ENCODE data around the gene TST. TPM values are rescaled to one million over a fixed set of nuclear protein-coding genes. Genes with fewer than 3 reads are reported as not detected.
"Not testable (repeated sequence)": the region's sequence is repeated elsewhere in the genome, so short reads cannot be mapped to it uniquely, and the experiment has no call there.

Gene TST
- total RNA-seq, 2 experiments from 2014 or later, result 7.2 to 8.3 TPM

DNA sequence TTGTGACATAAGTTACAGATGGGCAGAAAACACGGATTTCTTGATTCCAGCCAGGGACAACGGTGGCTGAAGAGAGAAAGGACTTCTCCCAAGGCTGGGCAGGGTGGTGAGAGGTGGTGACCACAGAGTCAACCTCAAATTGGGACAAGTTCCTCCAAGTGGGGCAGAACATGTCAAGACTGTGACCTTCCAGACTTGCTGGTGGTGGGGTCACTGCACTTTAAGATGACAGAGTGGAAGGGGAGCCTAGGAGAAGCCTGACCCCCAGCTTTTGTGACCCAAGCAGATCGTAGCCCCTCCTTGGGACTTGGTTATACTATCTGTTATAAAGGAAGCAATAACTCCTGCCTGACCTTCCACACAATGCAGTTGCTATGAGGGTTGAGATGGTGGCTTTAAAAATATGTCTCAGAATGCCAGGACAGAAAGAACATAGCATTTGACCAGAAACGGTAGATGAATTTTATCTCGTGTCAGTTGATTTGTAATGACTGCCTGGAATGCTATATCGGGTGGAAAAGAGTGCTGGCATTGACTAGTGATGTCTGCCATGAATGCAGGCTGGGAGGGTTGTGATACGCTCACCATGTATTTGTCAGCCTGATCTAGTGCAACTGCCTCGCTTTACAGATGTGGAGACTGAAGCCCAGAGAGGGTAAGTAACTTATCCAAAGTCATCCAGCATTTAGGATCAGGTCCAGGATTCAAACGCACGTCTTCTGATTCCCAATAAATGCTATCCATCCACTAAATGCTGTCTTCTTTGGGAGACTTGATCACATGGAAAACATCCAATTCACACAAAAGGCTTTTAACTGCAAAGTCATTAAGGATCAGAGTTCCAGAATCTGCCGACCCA is 18.3 kb downstream of the TST start:
- Mint-ChIP-seq H3K9me3 (no peaks in the 10 kb centered on the region), H3K36me3 (ENCODE audit: low read depth) (no peaks in the 10 kb centered on the region), H3K27ac (no peak overlapping the region), H3K4me3 (no peak overlapping the region), H3K4me1 (no peaks in the 10 kb centered on the region), H3K27me3 (peaks cover 32% of the 10 kb centered on the region)
- DNase-seq, result no peak
- ChIA-PET CTCF (interaction anchor here (1.2 kb wide), 1 partner anchor 10 kb away, joined by 3 read pairs; no protein-coding TSS in a partner anchor), POLR2A (no interaction called here)

GRCh38 chr22:36999463-36999862 is 19.8 kb downstream of the TST start:
- no peak for DNase-seq
- peaks cover 27% of the 10 kb centered on the region for H3K27me3 Mint-ChIP-seq
- ChIA-PET POLR2A (no interaction called here), CTCF (interaction anchor here (1.3 kb wide), 1 partner anchor 197 kb away, joined by 4 read pairs; no protein-coding TSS in a partner anchor)
- H3K27ac Mint-ChIP-seq, result no peak overlapping the region
- H3K36me3 Mint-ChIP-seq (ENCODE audit: low read depth), result no peaks in the 10 kb centered on the region
- H3K9me3 Mint-ChIP-seq, result no peaks in the 10 kb centered on the region
- no peaks in the 10 kb centered on the region for H3K4me1 Mint-ChIP-seq
- no peak overlapping the region for H3K4me3 Mint-ChIP-seq

DNA sequence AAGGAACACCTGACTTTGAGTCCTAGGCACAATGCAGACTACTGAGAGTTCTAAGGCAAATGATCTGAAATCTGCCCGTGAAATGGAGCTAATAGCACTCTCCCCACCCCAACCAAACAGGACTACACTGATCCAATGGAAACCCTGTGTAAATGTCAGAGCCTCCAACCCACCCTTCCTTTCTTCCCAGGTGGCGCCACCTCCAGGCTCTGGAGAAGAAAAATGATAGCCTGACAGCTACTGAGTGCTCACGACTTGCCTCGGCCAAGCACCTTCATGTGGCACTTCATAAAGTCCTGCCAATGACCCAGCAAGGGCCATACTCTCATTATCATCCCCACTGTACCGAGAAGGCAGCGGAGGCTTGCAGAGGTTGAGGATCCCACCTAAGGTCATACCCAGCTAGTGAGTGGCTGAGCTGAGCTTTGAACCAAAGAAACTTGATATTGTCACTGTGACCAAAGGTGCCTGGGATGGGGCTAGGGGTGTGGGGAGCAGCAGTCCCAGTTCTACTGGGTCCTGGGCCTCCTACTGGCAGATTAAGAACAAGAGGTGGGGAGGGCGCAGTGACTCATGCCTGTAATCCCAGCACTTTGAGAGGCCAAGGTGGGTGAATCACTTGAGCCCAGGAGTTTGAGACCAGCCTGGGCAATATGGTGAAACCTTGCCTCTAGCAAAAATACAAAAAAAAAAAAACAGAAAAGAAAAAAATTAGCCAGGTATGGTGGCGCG is 20.5 kb downstream of the TST start:
- Mint-ChIP-seq H3K27ac (no peak overlapping the region), H3K36me3 (ENCODE audit: low read depth) (no peaks in the 10 kb centered on the region), H3K9me3 (no peaks in the 10 kb centered on the region), H3K4me3 (no peak overlapping the region), H3K4me1 (no peaks in the 10 kb centered on the region), H3K27me3 (peaks cover 29% of the 10 kb centered on the region)
- no peak for DNase-seq
- CTCF ChIA-PET, result interaction anchor here (0.7 to 1.6 kb wide), 4 partner anchors 21 to 217 kb away, joined by 3 to 5 read pairs (median 4); no protein-coding TSS in a partner anchor
- POLR2A ChIA-PET, result no interaction called here

DNA sequence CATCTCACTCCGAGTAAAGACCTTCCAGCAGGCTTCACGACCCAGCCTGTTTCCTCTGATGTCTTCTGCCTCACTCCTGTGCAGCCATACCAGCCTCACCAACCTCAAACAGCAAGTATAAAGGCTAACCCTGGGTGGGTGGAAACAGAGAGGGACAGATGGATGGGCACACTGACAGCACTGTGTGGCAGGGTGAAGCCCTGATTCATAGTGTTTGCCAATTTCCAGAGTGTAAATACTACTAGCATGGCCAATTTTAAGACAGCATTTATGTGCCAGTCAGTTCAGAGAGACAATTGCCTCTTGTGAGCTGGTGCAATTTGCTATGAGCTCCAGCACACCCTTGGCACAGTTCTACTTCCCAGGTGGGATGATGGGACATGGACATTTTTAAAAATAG is 21.5 kb downstream of the TST start:
- H3K9me3 Mint-ChIP-seq, result no peaks in the 10 kb centered on the region
- ChIA-PET CTCF (interaction anchor here (1.2 to 1.6 kb wide), 2 partner anchors 20 to 216 kb away, joined by 3 to 5 read pairs; no protein-coding TSS in a partner anchor), POLR2A (no interaction called here)
- H3K27ac Mint-ChIP-seq, result no peak overlapping the region
- H3K4me3 Mint-ChIP-seq, result no peak overlapping the region
- H3K36me3 Mint-ChIP-seq (ENCODE audit: low read depth), result no peaks in the 10 kb centered on the region
- no peak for DNase-seq
- H3K4me1 Mint-ChIP-seq, result no peaks in the 10 kb centered on the region
- peaks cover 25% of the 10 kb centered on the region for H3K27me3 Mint-ChIP-seq

GRCh38 chr22:36991206-36991605 is 28.0 kb downstream of the TST start:
- DNase-seq, result no peak
- Mint-ChIP-seq H3K27me3 (peaks cover 42% of the 10 kb centered on the region), H3K9me3 (peaks cover 9% of the 10 kb centered on the region), H3K4me3 (no peak overlapping the region), H3K27ac (no peak overlapping the region), H3K36me3 (ENCODE audit: low read depth) (peaks cover 2% of the 10 kb centered on the region), H3K4me1 (no peaks in the 10 kb centered on the region)
- ChIA-PET CTCF (no interaction called here), POLR2A (no interaction called here)

DNA sequence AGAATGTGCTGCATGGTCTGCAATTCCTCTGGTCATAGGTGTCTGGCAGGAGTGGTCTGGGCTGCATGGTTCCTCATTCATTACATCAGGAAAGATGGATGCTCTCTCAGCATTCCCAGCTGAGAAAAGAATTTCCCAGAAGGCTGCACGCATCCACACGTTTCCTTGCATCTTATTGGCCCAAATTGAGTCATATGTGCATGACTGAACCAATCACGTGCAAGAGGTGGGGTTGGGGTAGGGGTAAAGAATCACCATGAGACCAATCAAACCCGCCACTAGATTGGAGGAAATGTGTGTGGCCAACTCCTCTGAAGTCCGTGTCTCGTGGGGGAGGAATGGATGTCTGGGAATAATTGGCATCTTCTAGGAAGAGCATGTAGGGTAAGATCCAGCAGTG is 28.8 kb downstream of the TST start:
- Mint-ChIP-seq H3K4me3 (no peak overlapping the region), H3K36me3 (ENCODE audit: low read depth) (peaks cover 8% of the 10 kb centered on the region), H3K4me1 (no peaks in the 10 kb centered on the region), H3K27ac (no peak overlapping the region), H3K9me3 (peaks cover 16% of the 10 kb centered on the region), H3K27me3 (peaks cover 40% of the 10 kb centered on the region)
- DNase-seq, result no peak
- ChIA-PET CTCF (interaction anchor here (1.1 kb wide), 1 partner anchor 209 kb away, joined by 3 read pairs; no protein-coding TSS in a partner anchor), POLR2A (no interaction called here)

- POLR2A ChIA-PET, H3K27ac Mint-ChIP-seq, H3K4me3 Mint-ChIP-seq, DNase-seq, H3K4me1 Mint-ChIP-seq: not testable (repeated sequence)
- peaks cover 11% of the 10 kb centered on the region for H3K36me3 Mint-ChIP-seq (ENCODE audit: low read depth)
- CTCF ChIA-PET, result interaction anchor here (0.5 to 0.7 kb wide), 3 partner anchors 9 to 233 kb away, joined by 3 to 4 read pairs (median 3); no protein-coding TSS in a partner anchor
- peaks cover 36% of the 10 kb centered on the region for H3K27me3 Mint-ChIP-seq
- H3K9me3 Mint-ChIP-seq, result peaks cover 21% of the 10 kb centered on the region
Observed at GRCh38 chr22:36989012-36989411, 30.2 kb downstream of the TST start.

DNA sequence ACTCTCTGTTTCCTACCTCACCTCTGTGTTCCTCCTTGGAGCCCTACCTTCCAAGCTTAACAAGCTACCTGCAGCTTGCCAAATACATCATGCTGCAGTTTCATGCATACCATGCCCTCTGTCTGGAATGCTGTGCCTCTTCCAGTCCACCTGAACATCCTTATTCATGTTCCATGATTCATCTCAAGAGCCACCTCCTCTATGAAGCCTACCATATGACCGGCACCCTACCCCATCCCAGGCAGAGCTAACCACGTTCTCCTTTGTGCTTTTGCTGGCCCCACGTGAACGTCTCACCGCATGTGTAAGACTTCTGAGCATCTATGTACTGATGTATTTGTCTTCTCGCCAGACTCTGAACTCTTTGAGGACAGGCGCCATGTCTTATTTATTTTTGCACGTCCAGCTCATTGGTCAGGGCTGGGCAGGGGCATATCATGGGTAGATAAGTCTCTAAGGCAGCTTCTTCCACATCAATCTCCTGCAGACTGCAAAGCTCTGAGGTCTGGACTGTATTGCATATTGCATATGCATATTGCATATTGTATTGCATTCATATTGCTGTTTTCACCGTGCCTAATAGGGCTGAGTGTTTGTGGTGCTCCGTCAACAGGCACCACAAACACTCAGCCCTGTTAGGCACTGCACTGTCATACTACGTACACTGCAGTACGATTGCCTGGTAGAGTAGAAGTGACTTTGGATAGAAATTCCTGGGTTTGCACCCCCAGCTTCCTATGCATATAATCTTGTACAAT is 31.0 kb downstream of the TST start:
- CTCF ChIA-PET, result interaction anchor here (0.5 to 0.9 kb wide), 3 partner anchors 10 to 178 kb away, joined by 4 read pairs; no protein-coding TSS in a partner anchor
- POLR2A ChIA-PET, result no interaction called here
- peaks cover 11% of the 10 kb centered on the region for H3K36me3 Mint-ChIP-seq (ENCODE audit: low read depth)
- no peak overlapping the region for H3K27ac Mint-ChIP-seq
- peaks cover 36% of the 10 kb centered on the region for H3K27me3 Mint-ChIP-seq
- no peak overlapping the region for H3K4me3 Mint-ChIP-seq
- no peak for DNase-seq
- H3K9me3 Mint-ChIP-seq, result peaks cover 21% of the 10 kb centered on the region
- no peaks in the 10 kb centered on the region for H3K4me1 Mint-ChIP-seq

DNA sequence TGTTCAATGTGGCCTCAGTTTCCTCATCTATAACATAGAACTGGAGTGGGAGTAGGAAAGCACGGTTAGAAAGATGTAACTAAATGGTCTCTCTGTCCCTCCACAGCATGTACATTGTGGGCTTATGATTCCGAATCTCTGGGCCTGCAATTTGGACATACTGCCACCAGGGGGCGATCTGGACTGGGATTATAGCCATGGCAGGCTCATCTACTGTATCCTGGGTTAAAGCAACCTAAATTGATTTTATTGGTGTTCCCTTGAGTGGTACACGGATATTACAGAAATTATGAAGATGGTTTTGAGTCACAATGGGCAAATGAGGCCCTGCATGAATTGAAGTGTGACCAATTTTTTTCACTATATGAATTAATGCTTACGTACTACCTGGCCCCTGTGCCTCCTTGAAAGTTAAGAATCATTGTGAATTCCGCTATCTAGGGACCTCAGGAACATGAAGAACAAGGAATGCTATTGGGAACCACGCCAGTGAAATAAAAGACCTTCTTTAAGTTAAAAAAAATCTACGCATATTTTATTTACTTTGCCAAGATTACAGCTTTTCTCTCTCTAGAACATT is 32.9 kb downstream of the TST start:
- Mint-ChIP-seq H3K4me3 (no peak overlapping the region), H3K9me3 (peaks cover 21% of the 10 kb centered on the region), H3K27ac (no peak overlapping the region), H3K27me3 (peaks cover 37% of the 10 kb centered on the region), H3K4me1 (no peaks in the 10 kb centered on the region), H3K36me3 (ENCODE audit: low read depth) (peaks cover 11% of the 10 kb centered on the region)
- CTCF ChIA-PET, result interaction anchor here (0.7 to 1.6 kb wide), 4 partner anchors 9 to 213 kb away, joined by 3 to 4 read pairs (median 3); no protein-coding TSS in a partner anchor
- POLR2A ChIA-PET, result no interaction called here
- peak; percentile 56 for DNase-seq

DNA sequence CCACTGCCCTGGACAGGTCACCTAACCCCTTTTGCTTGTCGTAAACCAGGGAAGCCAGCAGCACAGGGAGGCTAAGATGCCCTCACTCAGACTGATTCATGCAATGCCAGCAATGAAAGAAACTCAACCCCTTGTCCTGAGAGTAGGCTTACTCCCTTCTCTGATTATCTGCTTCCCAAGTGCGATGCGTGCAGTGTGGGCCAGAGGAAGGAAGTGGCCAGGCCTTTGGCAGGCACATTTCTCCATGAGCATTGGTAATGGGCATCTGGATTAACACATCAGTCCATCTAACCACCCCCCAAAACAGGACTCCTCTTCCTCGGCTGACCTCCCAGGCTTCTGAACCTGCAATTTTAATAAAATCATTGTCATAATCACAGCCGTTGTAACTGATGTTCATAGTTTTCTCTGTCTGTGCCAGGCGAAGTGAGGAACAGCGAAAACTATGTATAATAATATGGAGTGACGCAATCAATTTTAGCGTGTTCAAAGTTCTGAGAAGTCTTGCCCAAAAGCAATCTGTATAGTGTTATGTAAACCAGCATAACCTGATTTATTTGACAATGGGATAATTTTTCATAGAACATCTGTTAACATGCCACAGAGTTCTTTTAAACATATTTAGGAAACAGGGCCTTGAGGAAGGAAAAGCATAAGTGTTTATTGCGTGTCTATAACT is 33.9 kb downstream of the TST start:
- CTCF ChIA-PET, result interaction anchor here (0.7 kb wide), 1 partner anchor 8 kb away, joined by 3 read pairs; no protein-coding TSS in a partner anchor
- no peak overlapping the region for H3K4me3 Mint-ChIP-seq
- H3K27ac Mint-ChIP-seq, result no peak overlapping the region
- peaks cover 30% of the 10 kb centered on the region for H3K27me3 Mint-ChIP-seq
- POLR2A ChIA-PET, result no interaction called here
- H3K36me3 Mint-ChIP-seq (ENCODE audit: low read depth), result peaks cover 11% of the 10 kb centered on the region
- no peaks in the 10 kb centered on the region for H3K4me1 Mint-ChIP-seq
- DNase-seq, result no peak
- H3K9me3 Mint-ChIP-seq, result peaks cover 21% of the 10 kb centered on the region

DNA sequence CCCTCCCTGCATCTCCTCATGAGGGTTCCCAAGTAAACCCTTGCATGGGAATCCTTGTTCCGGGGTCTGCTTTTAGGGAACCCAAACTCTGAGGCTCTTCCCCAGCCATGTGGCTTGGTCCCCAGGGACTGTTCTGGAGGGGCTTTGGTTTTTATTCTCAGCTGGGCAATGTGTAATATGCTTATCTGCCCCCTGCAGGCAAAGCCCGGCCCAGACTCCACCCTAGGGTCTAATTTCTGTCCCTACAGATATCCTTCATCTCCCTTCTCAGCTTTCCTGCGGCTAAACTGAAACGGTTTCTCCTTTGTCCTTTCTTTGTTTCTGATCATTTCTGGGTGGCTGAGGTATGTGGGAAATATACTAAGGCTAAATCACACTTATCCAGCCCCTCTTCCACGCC is 37.1 kb downstream of the TST start:
- H3K4me3 Mint-ChIP-seq, result no peak overlapping the region
- peaks cover 14% of the 10 kb centered on the region for H3K27me3 Mint-ChIP-seq
- CTCF ChIA-PET, result interaction anchor here (0.9 to 1.8 kb wide), 3 partner anchors 200 to 217 kb away, joined by 3 to 8 read pairs (median 4); no protein-coding TSS in a partner anchor
- POLR2A ChIA-PET, result no interaction called here
- no peak for DNase-seq
- H3K27ac Mint-ChIP-seq, result no peak overlapping the region
- H3K4me1 Mint-ChIP-seq, result peaks cover 12% of the 10 kb centered on the region
- H3K9me3 Mint-ChIP-seq, result peaks cover 21% of the 10 kb centered on the region
- peaks cover 11% of the 10 kb centered on the region for H3K36me3 Mint-ChIP-seq (ENCODE audit: low read depth)

- H3K36me3 Mint-ChIP-seq (ENCODE audit: low read depth), result peaks cover 10% of the 10 kb centered on the region
- peaks cover 13% of the 10 kb centered on the region for H3K9me3 Mint-ChIP-seq
- POLR2A ChIA-PET, result no interaction called here
Observed at GRCh38 chr22:36981247-36981775, 37.9 kb downstream of the TST start.

More at GRCh38 chr22:36981247-36981775, 37.9 kb downstream of the TST start:
- no peak overlapping the region for H3K27ac Mint-ChIP-seq
- no peak for DNase-seq
- CTCF ChIA-PET, result interaction anchor here (0.9 to 1.8 kb wide), 4 partner anchors 27 to 208 kb away, joined by 3 to 8 read pairs (median 3); partner anchors contain the start of gene IFT27
- peaks cover 17% of the 10 kb centered on the region for H3K4me1 Mint-ChIP-seq
- H3K4me3 Mint-ChIP-seq, result no peak overlapping the region
- H3K27me3 Mint-ChIP-seq, result peaks cover 11% of the 10 kb centered on the region

Data from activated CD4-positive, alpha-beta memory T cell treated with anti-CD3 and anti-CD28 coated beads, Interleukin-2, amount 10 ng/mL, durations not matched to agents 7 days and 5 days (primary cell).